GM12865 (cell line): ENCODE measurements around the gene ITGA7.
A peak's percentile ranks its signal among the peaks of the same experiment; 100 is the strongest.

Experiments
- DNase-seq: peaks from one replicate; pipeline ENCODE4 v3.0.0; 2010; ENCODE audit warnings: low read depth
- H3K4me3 ChIP-seq: 2 replicates; pipeline ENCODE4 v1.5.1; 2011; ENCODE audit warnings: mild to moderate bottlenecking, low read depth, low read length, control low read depth
- CTCF ChIP-seq: IDR thresholded peaks from 2 replicates; pipeline ENCODE4 v1.5.1; 2011; ENCODE audit warnings: low read length, control low read depth, low read depth, inconsistent platforms; ENCODE audit not compliant: insufficient read depth; ENCODE audit errors: missing control alignments

ITGA7 gene

GRCh38 chr12:55694651-55695050, 13.1 kb downstream of the ITGA7 start:
- TF ChIP-seq CTCF: no peak
- H3K4me3 ChIP-seq: no peak overlapping the region
- DNase-seq: no peak

- DNase-seq: no peak
- TF ChIP-seq CTCF: no peak
- H3K4me3 ChIP-seq: no peak overlapping the region
Observed at GRCh38 chr12:55694188-55694515, 13.6 kb downstream of the ITGA7 start.

- no peak for DNase-seq
Observed at GRCh38 chr12:55693323-55694187, 14.1 kb downstream of the ITGA7 start.

GRCh38 chr12:55692631-55693322, 14.9 kb downstream of the ITGA7 start:
- no peak for DNase-seq
- TF ChIP-seq CTCF: no peak
- no peak overlapping the region for H3K4me3 ChIP-seq

More at GRCh38 chr12:55693323-55694187, 14.1 kb downstream of the ITGA7 start:
- H3K4me3 ChIP-seq: no peak overlapping the region
- TF ChIP-seq CTCF: no peak

GRCh38 chr12:55688716-55689655, 18.7 kb downstream of the ITGA7 start:
- no peak for DNase-seq
- TF ChIP-seq CTCF: no peak
- no peak overlapping the region for H3K4me3 ChIP-seq

GRCh38 chr12:55687746-55688145, 20.0 kb downstream of the ITGA7 start:
- H3K4me3 ChIP-seq: no peak overlapping the region
- TF ChIP-seq CTCF: no peak
- peak; percentile 10 for DNase-seq
